AG09309 (cell line): ENCODE results near the gene SELENOS.

ENCODE experiments used
- DNase-seq: peaks from one replicate; pipeline ENCODE4 v3.0.0-alpha.2; 2010; ENCODE audit warnings: low read depth
- H3K4me3 ChIP-seq: 2 replicates; pipeline ENCODE4 v1.5.1; 2011; ENCODE audit warnings: mild to moderate bottlenecking, low read depth, low read length, moderate library complexity; ENCODE audit not compliant: control insufficient read depth
- TF ChIP-seq, protein P1 (sequence below): IDR thresholded peaks from 2 replicates; pipeline ENCODE4 v1.5.1; 2011; ENCODE audit warnings: mild to moderate bottlenecking, low read depth, low read length, inconsistent platforms; ENCODE audit not compliant: insufficient read depth, control insufficient read depth; ENCODE audit errors: missing control alignments

SELENOS gene

GRCh38 chr15:101239724-101240136 lies 37.6 kb downstream of the SELENOS start:
- no peak overlapping the region for H3K4me3 ChIP-seq
- TF ChIP-seq, protein P1, sequence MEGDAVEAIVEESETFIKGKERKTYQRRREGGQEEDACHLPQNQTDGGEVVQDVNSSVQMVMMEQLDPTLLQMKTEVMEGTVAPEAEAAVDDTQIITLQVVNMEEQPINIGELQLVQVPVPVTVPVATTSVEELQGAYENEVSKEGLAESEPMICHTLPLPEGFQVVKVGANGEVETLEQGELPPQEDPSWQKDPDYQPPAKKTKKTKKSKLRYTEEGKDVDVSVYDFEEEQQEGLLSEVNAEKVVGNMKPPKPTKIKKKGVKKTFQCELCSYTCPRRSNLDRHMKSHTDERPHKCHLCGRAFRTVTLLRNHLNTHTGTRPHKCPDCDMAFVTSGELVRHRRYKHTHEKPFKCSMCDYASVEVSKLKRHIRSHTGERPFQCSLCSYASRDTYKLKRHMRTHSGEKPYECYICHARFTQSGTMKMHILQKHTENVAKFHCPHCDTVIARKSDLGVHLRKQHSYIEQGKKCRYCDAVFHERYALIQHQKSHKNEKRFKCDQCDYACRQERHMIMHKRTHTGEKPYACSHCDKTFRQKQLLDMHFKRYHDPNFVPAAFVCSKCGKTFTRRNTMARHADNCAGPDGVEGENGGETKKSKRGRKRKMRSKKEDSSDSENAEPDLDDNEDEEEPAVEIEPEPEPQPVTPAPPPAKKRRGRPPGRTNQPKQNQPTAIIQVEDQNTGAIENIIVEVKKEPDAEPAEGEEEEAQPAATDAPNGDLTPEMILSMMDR: no peak
- no peak for DNase-seq

DNA sequence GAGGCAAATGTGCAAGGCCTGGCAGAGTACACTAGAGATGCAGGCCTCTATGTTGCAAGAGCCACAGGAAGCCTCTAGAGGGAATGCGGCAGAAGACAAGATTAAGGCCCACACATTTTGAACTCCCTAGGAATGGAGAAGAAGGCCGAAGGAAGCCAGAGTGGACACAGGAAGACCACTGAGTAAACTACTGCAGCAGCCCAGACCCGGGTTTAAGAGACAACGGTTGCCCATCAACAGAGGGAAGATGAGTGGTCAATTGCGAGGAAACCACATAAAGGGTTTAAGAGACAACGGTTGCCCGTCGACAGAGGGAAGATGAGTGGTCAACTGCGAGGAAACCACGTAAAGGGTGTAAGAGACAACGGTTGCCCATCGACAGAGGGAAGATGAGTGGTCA lies 40.0 kb downstream of the SELENOS start:
- H3K4me3 ChIP-seq: no peak overlapping the region
- TF ChIP-seq, protein P1: no peak

DNA sequence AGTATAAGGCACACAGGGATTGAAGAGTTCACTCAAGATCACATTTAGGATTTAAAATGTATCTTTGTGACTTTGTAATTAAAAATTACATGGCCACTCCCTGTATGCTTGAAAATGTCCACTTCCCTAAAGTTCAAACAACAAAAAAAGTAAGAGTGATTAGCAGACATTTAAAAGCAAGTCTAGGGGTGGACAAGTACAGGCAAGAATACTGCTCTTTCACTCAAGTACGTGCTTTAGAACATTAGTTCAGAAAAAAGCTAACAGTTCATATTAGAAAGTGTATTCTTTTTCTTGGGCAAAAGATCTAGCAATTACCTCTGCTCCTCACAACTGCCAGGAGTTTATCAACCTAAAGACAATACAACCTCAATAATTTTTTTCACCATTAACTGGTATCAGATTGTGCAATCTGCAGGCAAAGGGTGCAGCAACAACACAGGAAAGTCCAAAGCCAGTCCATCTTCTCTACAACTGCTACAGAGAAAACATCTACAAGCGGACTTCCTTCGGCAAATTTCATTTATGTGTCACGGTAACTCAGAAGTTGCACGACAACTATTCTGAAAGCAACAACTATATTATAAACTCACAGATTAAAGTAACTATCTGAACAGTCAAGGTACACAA lies 43.5 kb downstream of the SELENOS start:
- DNase-seq: no peak
- TF ChIP-seq, protein P1: no peak
- H3K4me3 ChIP-seq: no peak overlapping the region

More for the DNA sequence above, 40.0 kb downstream of the SELENOS start:
- no peak for DNase-seq

DNA sequence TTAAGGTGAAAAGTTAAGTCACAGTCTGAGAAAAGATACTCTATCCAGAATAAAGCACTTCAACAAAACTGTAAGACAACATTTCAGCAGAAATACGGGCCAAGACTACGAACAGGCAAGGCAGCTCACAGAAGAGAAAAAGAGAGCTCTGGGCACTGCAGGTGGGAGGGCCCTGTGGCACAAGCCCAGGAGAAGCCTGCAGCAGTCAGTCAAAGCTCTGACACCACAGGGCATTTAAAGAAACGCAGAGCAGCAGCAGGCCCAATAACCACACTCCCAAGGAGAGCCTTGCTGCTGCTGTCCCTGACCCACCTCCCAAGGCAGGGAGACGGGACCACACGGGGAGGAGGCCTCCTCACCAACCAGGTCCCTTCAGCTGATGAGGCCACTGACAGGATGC lies 44.6 kb downstream of the SELENOS start:
- no peak overlapping the region for H3K4me3 ChIP-seq
- TF ChIP-seq, protein P1: no peak
- no peak for DNase-seq

DNA sequence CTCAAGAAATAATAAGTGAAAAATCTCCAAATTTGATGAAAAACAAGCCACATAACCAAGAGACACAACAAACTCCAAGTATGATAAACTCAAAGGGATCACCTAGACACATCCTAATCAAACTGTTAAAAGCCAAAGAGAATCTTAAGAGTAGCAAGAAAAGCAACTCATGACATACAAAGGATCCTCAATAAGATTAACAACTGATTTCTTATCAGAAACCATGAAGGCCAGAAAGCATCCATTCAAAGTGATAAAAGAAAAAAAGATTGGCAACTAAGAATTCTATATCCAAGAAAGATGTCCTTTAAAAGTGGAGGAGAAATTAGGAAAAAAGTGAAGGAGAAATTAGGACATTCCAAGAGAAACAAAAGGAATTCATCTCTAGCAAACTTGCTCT lies 49.0 kb downstream of the SELENOS start:
- TF ChIP-seq, protein P1: no peak
- no peak for DNase-seq
- no peak overlapping the region for H3K4me3 ChIP-seq

- TF ChIP-seq, protein P1: no peak
- no peak for DNase-seq
- H3K4me3 ChIP-seq: no peak overlapping the region
Observed at GRCh38 chr15:101225658-101226057, 51.6 kb downstream of the SELENOS start.
